Measurements from ENCODE around the gene PDE6C. TPM values are rescaled to one million over a fixed set of nuclear protein-coding genes. Genes with fewer than 3 reads are reported as not detected.

PDE6C gene
- total and polyA plus RNA-seq, 4 donors: not detected

DNA sequence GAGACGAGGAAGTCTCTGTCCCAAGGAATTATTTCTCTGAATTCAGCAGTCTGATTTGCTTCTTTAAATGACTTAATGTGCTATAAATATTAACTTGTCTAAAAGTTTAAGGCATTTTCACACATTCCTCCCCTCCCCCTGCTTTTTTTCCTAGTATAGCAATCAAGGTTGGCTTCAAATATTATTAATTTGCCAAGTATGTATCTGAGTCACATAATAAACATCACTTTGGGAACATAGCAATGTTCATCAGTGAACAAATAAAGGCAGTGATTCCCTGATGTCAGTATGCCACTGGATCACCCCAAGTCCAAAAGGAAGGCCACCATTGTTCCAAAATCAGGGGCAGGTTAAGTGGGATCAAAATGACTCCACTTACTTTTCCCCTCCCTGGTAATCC is 40.5 kb downstream of the PDE6C start (continued):
- TF ChIP-seq RXRA (IDR thresholded peaks at IDR 0.05): no peak
- TF ChIP-seq TAF1 (conservative IDR thresholded peaks at IDR 0.05): no peak
- no peak for TF ChIP-seq HNF4G (IDR thresholded peaks at IDR 0.05)
- no peak for TF ChIP-seq SP1 (IDR thresholded peaks at IDR 0.05)
- no peak for TF ChIP-seq YY1 (IDR thresholded peaks at IDR 0.05)

DNA sequence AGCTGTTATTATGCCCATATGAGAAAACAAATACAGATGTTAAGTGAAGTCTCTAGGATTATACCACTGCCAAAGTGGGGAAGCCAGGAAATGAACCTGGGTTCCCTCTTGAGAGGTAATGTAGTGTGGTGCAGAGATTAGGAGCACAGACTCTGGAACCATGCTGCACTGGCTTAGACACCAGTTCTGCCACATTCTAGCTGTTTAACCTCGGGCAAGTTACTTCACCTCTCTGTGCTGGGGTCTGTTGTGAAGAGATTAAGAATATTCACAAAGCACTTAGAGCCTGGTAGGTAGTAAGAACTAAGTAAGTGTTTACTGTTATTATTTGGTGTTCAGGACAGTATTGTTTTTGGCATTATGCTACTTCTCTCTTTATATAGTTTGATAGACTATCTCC is 41.9 kb downstream of the PDE6C start:
- Histone ChIP-seq H3K9me3 (ENCODE audit: control insufficient read depth in 4 of 4, low read length in 3 of 4) (no peaks in the 10 kb centered on the region), H3K9ac (ENCODE audit: low read depth in 1 of 2, low read length in 2 of 2) (no peak overlapping the region), H3K4me1 (ENCODE audit: control insufficient read depth in 4 of 4, insufficient read depth in 4 of 4, low read length in 3 of 4) (peaks cover 3 to 8% (median 6%) of the 10 kb centered on the region in 4 donors), H3K27me3 (ENCODE audit: control insufficient read depth in 4 of 4, insufficient read depth in 4 of 4, low read length in 3 of 4) (no peaks in the 10 kb centered on the region), H3K36me3 (ENCODE audit: control insufficient read depth in 4 of 4, insufficient read depth in 3 of 4, low read depth in 1 of 4, low read length in 3 of 4) (no peaks in the 10 kb centered on the region), H3K4me3 (ENCODE audit: low read depth in 1 of 3, low read length in 3 of 3) (no peak overlapping the region), H3K27ac (ENCODE audit: low read depth in 1 of 2, low read length in 2 of 2) (no peak overlapping the region)
- TF ChIP-seq SP1 (IDR thresholded peaks at IDR 0.05) (no peak), YY1 (IDR thresholded peaks at IDR 0.05) (no peak), RAD21 (IDR thresholded peaks at IDR 0.05) (no peak), RXRA (IDR thresholded peaks at IDR 0.05) (no peak), EGR1 (IDR thresholded peaks at IDR 0.05; ENCODE audit: low read depth in 2 of 2) (no peak), NR2F2 (IDR thresholded peaks at IDR 0.05) (no peak), TAF1 (conservative IDR thresholded peaks at IDR 0.05) (no peak), HNF4G (IDR thresholded peaks at IDR 0.05) (no peak)
- TF ChIP-seq, protein P1, sequence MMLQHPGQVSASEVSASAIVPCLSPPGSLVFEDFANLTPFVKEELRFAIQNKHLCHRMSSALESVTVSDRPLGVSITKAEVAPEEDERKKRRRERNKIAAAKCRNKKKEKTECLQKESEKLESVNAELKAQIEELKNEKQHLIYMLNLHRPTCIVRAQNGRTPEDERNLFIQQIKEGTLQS (IDR thresholded peaks at IDR 0.05): no peak
- TF ChIP-seq, protein P2, sequence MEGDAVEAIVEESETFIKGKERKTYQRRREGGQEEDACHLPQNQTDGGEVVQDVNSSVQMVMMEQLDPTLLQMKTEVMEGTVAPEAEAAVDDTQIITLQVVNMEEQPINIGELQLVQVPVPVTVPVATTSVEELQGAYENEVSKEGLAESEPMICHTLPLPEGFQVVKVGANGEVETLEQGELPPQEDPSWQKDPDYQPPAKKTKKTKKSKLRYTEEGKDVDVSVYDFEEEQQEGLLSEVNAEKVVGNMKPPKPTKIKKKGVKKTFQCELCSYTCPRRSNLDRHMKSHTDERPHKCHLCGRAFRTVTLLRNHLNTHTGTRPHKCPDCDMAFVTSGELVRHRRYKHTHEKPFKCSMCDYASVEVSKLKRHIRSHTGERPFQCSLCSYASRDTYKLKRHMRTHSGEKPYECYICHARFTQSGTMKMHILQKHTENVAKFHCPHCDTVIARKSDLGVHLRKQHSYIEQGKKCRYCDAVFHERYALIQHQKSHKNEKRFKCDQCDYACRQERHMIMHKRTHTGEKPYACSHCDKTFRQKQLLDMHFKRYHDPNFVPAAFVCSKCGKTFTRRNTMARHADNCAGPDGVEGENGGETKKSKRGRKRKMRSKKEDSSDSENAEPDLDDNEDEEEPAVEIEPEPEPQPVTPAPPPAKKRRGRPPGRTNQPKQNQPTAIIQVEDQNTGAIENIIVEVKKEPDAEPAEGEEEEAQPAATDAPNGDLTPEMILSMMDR (IDR thresholded peaks at IDR 0.05; ENCODE audit: low read depth, low read length, missing input control): no peak
- TF ChIP-seq, protein P3, sequence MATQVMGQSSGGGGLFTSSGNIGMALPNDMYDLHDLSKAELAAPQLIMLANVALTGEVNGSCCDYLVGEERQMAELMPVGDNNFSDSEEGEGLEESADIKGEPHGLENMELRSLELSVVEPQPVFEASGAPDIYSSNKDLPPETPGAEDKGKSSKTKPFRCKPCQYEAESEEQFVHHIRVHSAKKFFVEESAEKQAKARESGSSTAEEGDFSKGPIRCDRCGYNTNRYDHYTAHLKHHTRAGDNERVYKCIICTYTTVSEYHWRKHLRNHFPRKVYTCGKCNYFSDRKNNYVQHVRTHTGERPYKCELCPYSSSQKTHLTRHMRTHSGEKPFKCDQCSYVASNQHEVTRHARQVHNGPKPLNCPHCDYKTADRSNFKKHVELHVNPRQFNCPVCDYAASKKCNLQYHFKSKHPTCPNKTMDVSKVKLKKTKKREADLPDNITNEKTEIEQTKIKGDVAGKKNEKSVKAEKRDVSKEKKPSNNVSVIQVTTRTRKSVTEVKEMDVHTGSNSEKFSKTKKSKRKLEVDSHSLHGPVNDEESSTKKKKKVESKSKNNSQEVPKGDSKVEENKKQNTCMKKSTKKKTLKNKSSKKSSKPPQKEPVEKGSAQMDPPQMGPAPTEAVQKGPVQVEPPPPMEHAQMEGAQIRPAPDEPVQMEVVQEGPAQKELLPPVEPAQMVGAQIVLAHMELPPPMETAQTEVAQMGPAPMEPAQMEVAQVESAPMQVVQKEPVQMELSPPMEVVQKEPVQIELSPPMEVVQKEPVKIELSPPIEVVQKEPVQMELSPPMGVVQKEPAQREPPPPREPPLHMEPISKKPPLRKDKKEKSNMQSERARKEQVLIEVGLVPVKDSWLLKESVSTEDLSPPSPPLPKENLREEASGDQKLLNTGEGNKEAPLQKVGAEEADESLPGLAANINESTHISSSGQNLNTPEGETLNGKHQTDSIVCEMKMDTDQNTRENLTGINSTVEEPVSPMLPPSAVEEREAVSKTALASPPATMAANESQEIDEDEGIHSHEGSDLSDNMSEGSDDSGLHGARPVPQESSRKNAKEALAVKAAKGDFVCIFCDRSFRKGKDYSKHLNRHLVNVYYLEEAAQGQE (IDR thresholded peaks at IDR 0.05): no peak
- DNase-seq (ENCODE audit: low spot score): no peak
- WGBS: 100% methylated on average over 1 of the region's 1 CpG

DNA sequence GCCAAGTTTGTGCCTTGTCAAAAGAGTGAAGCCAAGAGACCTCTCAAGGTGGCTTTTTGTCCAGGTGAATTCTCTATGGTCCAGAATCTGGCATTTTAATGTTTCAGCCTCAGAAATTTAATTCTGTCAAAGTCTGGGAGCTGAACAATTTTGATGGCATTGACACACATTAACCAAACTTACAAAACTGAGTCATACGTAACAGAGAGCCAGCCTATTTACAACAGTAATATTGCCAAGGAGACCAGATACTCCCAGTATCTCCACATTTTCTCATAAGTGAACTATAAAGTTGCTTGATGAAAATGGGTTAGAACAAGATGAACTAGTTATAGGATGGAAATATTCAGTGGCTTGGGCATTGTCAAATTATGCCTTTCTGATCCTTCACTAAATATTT is 43.8 kb downstream of the PDE6C start:
- H3K4me3 ChIP-seq (ENCODE audit: low read depth in 1 of 3, low read length in 3 of 3): no peak overlapping the region
- H3K9me3 ChIP-seq (ENCODE audit: control insufficient read depth in 4 of 4, low read length in 3 of 4): no peaks in the 10 kb centered on the region
- no peaks in the 10 kb centered on the region for H3K27me3 ChIP-seq (ENCODE audit: control insufficient read depth in 4 of 4, insufficient read depth in 4 of 4, low read length in 3 of 4)
- no peak for DNase-seq (ENCODE audit: low spot score)
- no peak overlapping the region for H3K27ac ChIP-seq (ENCODE audit: low read depth in 1 of 2, low read length in 2 of 2)
- peaks cover 3 to 8% (median 6%) of the 10 kb centered on the region in 4 donors for H3K4me1 ChIP-seq (ENCODE audit: control insufficient read depth in 4 of 4, insufficient read depth in 4 of 4, low read length in 3 of 4)
- TF ChIP-seq HNF4G (IDR thresholded peaks at IDR 0.05) (no peak), SP1 (IDR thresholded peaks at IDR 0.05) (no peak), GABPA (IDR thresholded peaks at IDR 0.05 in 1 of 2, conservative IDR thresholded peaks at IDR 0.05 in 1 of 2) (no peak), JUND (IDR thresholded peaks at IDR 0.05) (no peak), RAD21 (IDR thresholded peaks at IDR 0.05) (no peak), FOXA1 (IDR thresholded peaks at IDR 0.05) (no peak), NR2F2 (IDR thresholded peaks at IDR 0.05) (no peak), RXRA (IDR thresholded peaks at IDR 0.05) (no peak), YY1 (IDR thresholded peaks at IDR 0.05) (no peak)
- TF ChIP-seq, protein P4, sequence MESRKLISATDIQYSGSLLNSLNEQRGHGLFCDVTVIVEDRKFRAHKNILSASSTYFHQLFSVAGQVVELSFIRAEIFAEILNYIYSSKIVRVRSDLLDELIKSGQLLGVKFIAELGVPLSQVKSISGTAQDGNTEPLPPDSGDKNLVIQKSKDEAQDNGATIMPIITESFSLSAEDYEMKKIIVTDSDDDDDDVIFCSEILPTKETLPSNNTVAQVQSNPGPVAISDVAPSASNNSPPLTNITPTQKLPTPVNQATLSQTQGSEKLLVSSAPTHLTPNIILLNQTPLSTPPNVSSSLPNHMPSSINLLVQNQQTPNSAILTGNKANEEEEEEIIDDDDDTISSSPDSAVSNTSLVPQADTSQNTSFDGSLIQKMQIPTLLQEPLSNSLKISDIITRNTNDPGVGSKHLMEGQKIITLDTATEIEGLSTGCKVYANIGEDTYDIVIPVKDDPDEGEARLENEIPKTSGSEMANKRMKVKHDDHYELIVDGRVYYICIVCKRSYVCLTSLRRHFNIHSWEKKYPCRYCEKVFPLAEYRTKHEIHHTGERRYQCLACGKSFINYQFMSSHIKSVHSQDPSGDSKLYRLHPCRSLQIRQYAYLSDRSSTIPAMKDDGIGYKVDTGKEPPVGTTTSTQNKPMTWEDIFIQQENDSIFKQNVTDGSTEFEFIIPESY (IDR thresholded peaks at IDR 0.05): no peak
- WGBS: 58% methylated on average over 1 of the region's 1 CpG
- no peak overlapping the region for H3K9ac ChIP-seq (ENCODE audit: low read depth in 1 of 2, low read length in 2 of 2)
- H3K36me3 ChIP-seq (ENCODE audit: control insufficient read depth in 4 of 4, insufficient read depth in 3 of 4, low read depth in 1 of 4, low read length in 3 of 4): peaks cover 0 to 4% (median 2%) of the 10 kb centered on the region in 4 donors
